Natural killer cell treated with Interleukin-12 subunit alpha and Interleukin-12 subunit beta and Interleukin-15 and Interleukin-18, amount 100 ng/mL, for 72 hours (primary cell): ENCODE results near the gene BCAT1. TPM values are rescaled to one million over a fixed set of nuclear protein-coding genes. Genes with fewer than 3 reads are reported as not detected.

Experiments
- ATAC-seq, 2 donors: fragments of 150-1000 bp; cut with Tn5 transposase in 1 of 2; sonication (Bioruptor Pico), chemical (Tn5 transposase) in 1 of 2; 2 replicates each; pipeline ENCODE4 v1.10.0; 2021
- DNase-seq: peaks from one replicate; pipeline ENCODE4 v3.0.0; 2022; ENCODE audit warnings: low spot score
- H3K27ac Mint-ChIP-seq, 2 donors: 1 replicate in 1 of 2; 2 replicates in 1 of 2; pipeline ENCODE4 v1.8.0; 2022; ENCODE audit warnings: mixed read lengths in 2 of 2, mild to moderate bottlenecking in 1 of 2, moderate library complexity in 1 of 2
- H3K27me3 Mint-ChIP-seq, 2 donors: 1 replicate in 1 of 2; 2 replicates in 1 of 2; pipeline ENCODE4 v1.8.0; 2022; ENCODE audit warnings: mixed read lengths in 2 of 2
- H3K36me3 Mint-ChIP-seq: one replicate; pipeline ENCODE4 v1.8.0; 2022; ENCODE audit warnings: mixed read lengths
- H3K4me1 Mint-ChIP-seq, 2 donors: 1 replicate in 1 of 2; 2 replicates in 1 of 2; pipeline ENCODE4 v1.8.0; 2022; ENCODE audit warnings: low read depth in 2 of 2, mixed read lengths in 2 of 2, mild to moderate bottlenecking in 1 of 2
- H3K4me3 Mint-ChIP-seq: one replicate; pipeline ENCODE4 v1.8.0; 2022; ENCODE audit warnings: mixed read lengths
- H3K9me3 Mint-ChIP-seq: 2 replicates; pipeline ENCODE4 v1.8.0; 2022; ENCODE audit warnings: mixed read lengths
- total RNA-seq, 2 donors: library from RNA; stranded (reverse); gene quantifications; one replicate each; pipeline ENCODE4 v1.2.3, GENCODE V29; 2022

BCAT1 gene
- total RNA-seq, 2 donors from 2014 or later, result 14.5 to 49.4 TPM

- Mint-ChIP-seq H3K27ac (peak overlapping the region; percentile 90 to 92), H3K27me3 (peaks cover 0 to 6% of the 10 kb centered on the region in 2 donors), H3K4me3 (peak overlapping the region; percentile 71), H3K36me3 (no peaks in the 10 kb centered on the region), H3K9me3 (no peaks in the 10 kb centered on the region), H3K4me1 (peaks cover 35 to 42% of the 10 kb centered on the region in 2 donors)
- no peak for DNase-seq
- no peak for ATAC-seq
Measured at GRCh38 chr12:24840046-24840800, 108.7 kb downstream of the BCAT1 start.

- ATAC-seq, result peak; percentile 94 to 95
- Mint-ChIP-seq H3K4me3 (peak overlapping the region; percentile 71), H3K27ac (peak overlapping the region; percentile 90 to 92), H3K36me3 (no peaks in the 10 kb centered on the region), H3K9me3 (no peaks in the 10 kb centered on the region), H3K4me1 (peaks cover 35 to 42% of the 10 kb centered on the region in 2 donors), H3K27me3 (peaks cover 0 to 6% of the 10 kb centered on the region in 2 donors)
- peak; percentile 84 for DNase-seq
Measured at GRCh38 chr12:24839268-24839791, 109.6 kb downstream of the BCAT1 start.

- H3K36me3 Mint-ChIP-seq, result no peaks in the 10 kb centered on the region
- peaks cover 35 to 42% of the 10 kb centered on the region in 2 donors for H3K4me1 Mint-ChIP-seq
- peak overlapping the region; percentile 71 for H3K4me3 Mint-ChIP-seq
- peak; percentile 67 to 74 for ATAC-seq
- peak overlapping the region; percentile 90 to 92 for H3K27ac Mint-ChIP-seq
- H3K9me3 Mint-ChIP-seq, result no peaks in the 10 kb centered on the region
- peaks cover 0 to 8% of the 10 kb centered on the region in 2 donors for H3K27me3 Mint-ChIP-seq
- peak; percentile 69 for DNase-seq
Measured at GRCh38 chr12:24838531-24838950, 110.4 kb downstream of the BCAT1 start.

GRCh38 chr12:24835377-24835776 lies 113.5 kb downstream of the BCAT1 start:
- Mint-ChIP-seq H3K27me3 (peaks cover 0 to 5% of the 10 kb centered on the region in 2 donors), H3K36me3 (no peaks in the 10 kb centered on the region), H3K4me1 (peaks cover 30 to 35% of the 10 kb centered on the region in 2 donors), H3K4me3 (no peak overlapping the region), H3K27ac (no peak overlapping the region), H3K9me3 (no peaks in the 10 kb centered on the region)
- no peak for DNase-seq
- ATAC-seq, result no peak

- DNase-seq (no peak), ATAC-seq (no peak)
- H3K27ac Mint-ChIP-seq, result no peak overlapping the region
- H3K4me3 Mint-ChIP-seq, result no peak overlapping the region
- H3K36me3 Mint-ChIP-seq, result no peaks in the 10 kb centered on the region
- peaks cover 0 to 5% of the 10 kb centered on the region in 2 donors for H3K27me3 Mint-ChIP-seq
- H3K4me1 Mint-ChIP-seq, result peaks cover 15 to 16% of the 10 kb centered on the region in 2 donors
- no peaks in the 10 kb centered on the region for H3K9me3 Mint-ChIP-seq
Measured at GRCh38 chr12:24833513-24833912, 115.4 kb downstream of the BCAT1 start.

GRCh38 chr12:24823808-24824515 lies 124.9 kb downstream of the BCAT1 start:
- Mint-ChIP-seq H3K4me1 (peaks cover 5 to 26% of the 10 kb centered on the region in 2 donors), H3K9me3 (no peaks in the 10 kb centered on the region), H3K27ac (peak overlapping the region in 1 of 2 donors; percentile 46), H3K27me3 (no peaks in the 10 kb centered on the region), H3K36me3 (peaks cover 16% of the 10 kb centered on the region), H3K4me3 (peak overlapping the region; percentile 19)
- ATAC-seq (no peak), DNase-seq (no peak)

GRCh38 chr12:24822121-24822899 lies 126.6 kb downstream of the BCAT1 start:
- H3K27ac Mint-ChIP-seq, result peak overlapping the region in 1 of 2 donors; percentile 46

GRCh38 chr12:24821691-24822090 lies 127.2 kb downstream of the BCAT1 start:
- peaks cover 16% of the 10 kb centered on the region for H3K36me3 Mint-ChIP-seq
- ATAC-seq (peak in 1 of 2 donors; percentile 41), DNase-seq (no peak)
- peaks cover 5 to 26% of the 10 kb centered on the region in 2 donors for H3K4me1 Mint-ChIP-seq
- H3K27ac Mint-ChIP-seq, result peak overlapping the region in 1 of 2 donors; percentile 46
- no peaks in the 10 kb centered on the region for H3K27me3 Mint-ChIP-seq
- H3K4me3 Mint-ChIP-seq, result peak overlapping the region; percentile 47
- H3K9me3 Mint-ChIP-seq, result no peaks in the 10 kb centered on the region

More at GRCh38 chr12:24822121-24822899, 126.6 kb downstream of the BCAT1 start:
- H3K9me3 Mint-ChIP-seq, result no peaks in the 10 kb centered on the region
- ATAC-seq (peak in 1 of 2 donors; percentile 70), DNase-seq (no peak)
- H3K4me1 Mint-ChIP-seq, result peaks cover 5 to 26% of the 10 kb centered on the region in 2 donors
- H3K27me3 Mint-ChIP-seq, result no peaks in the 10 kb centered on the region
- peaks cover 16% of the 10 kb centered on the region for H3K36me3 Mint-ChIP-seq
- H3K4me3 Mint-ChIP-seq, result peak overlapping the region; percentile 47

GRCh38 chr12:24820872-24821271 lies 128.0 kb downstream of the BCAT1 start:
- Mint-ChIP-seq H3K9me3 (no peaks in the 10 kb centered on the region), H3K36me3 (peaks cover 16% of the 10 kb centered on the region), H3K27me3 (no peaks in the 10 kb centered on the region), H3K4me1 (peaks cover 5 to 26% of the 10 kb centered on the region in 2 donors), H3K4me3 (no peak overlapping the region), H3K27ac (no peak overlapping the region)
- DNase-seq (no peak), ATAC-seq (no peak)

- Mint-ChIP-seq H3K4me3 (no peak overlapping the region), H3K27ac (no peak overlapping the region), H3K36me3 (peaks cover 3% of the 10 kb centered on the region), H3K9me3 (no peaks in the 10 kb centered on the region), H3K27me3 (no peaks in the 10 kb centered on the region), H3K4me1 (peaks cover 10 to 38% of the 10 kb centered on the region in 2 donors)
- ATAC-seq (no peak), DNase-seq (no peak)
Measured at GRCh38 chr12:24818351-24818750, 130.6 kb downstream of the BCAT1 start.

- Mint-ChIP-seq H3K27me3 (no peaks in the 10 kb centered on the region), H3K36me3 (peaks cover 7% of the 10 kb centered on the region), H3K4me3 (peak overlapping the region; percentile 83), H3K27ac (peak overlapping the region; percentile 59 to 77), H3K4me1 (peaks cover 6 to 21% of the 10 kb centered on the region in 2 donors), H3K9me3 (no peaks in the 10 kb centered on the region)
- ATAC-seq (no peak), DNase-seq (no peak)
Measured at GRCh38 chr12:24815114-24815423, 133.8 kb downstream of the BCAT1 start.

GRCh38 chr12:24814379-24815113 lies 134.4 kb downstream of the BCAT1 start:
- Mint-ChIP-seq H3K27me3 (no peaks in the 10 kb centered on the region), H3K27ac (peak overlapping the region; percentile 59 to 77), H3K9me3 (no peaks in the 10 kb centered on the region), H3K4me3 (peak overlapping the region; percentile 83), H3K36me3 (peaks cover 7% of the 10 kb centered on the region), H3K4me1 (peaks cover 6 to 21% of the 10 kb centered on the region in 2 donors)
- DNase-seq (no peak), ATAC-seq (peak in 1 of 2 donors; percentile 61)

GRCh38 chr12:24810378-24810777 lies 138.5 kb downstream of the BCAT1 start:
- no peak overlapping the region for H3K4me3 Mint-ChIP-seq
- H3K36me3 Mint-ChIP-seq, result peaks cover 11% of the 10 kb centered on the region
- ATAC-seq (no peak), DNase-seq (no peak)
- H3K27ac Mint-ChIP-seq, result no peak overlapping the region
- peaks cover 4% of the 10 kb centered on the region for H3K9me3 Mint-ChIP-seq
- H3K4me1 Mint-ChIP-seq, result peaks cover 6 to 16% of the 10 kb centered on the region in 2 donors
- peaks cover 0 to 2% of the 10 kb centered on the region in 2 donors for H3K27me3 Mint-ChIP-seq
